IPS-20b (cell line): Measurements from ENCODE around the gene IQCC.

Source experiments
- H3K27ac ChIP-seq: one replicate; pipeline ENCODE4 v1.5.1; 2013; ENCODE audit warnings: low read length
- H3K27me3 ChIP-seq: 2 replicates; pipeline ENCODE4 v1.6.1; 2013; ENCODE audit warnings: mild to moderate bottlenecking, low read length, inconsistent platforms; ENCODE audit not compliant: insufficient read depth
- H3K36me3 ChIP-seq: 2 replicates; pipeline ENCODE4 v1.6.1; 2013; ENCODE audit warnings: low read depth, mild to moderate bottlenecking, inconsistent platforms, low read length, moderate library complexity; ENCODE audit not compliant: insufficient read depth
- H3K4me1 ChIP-seq: 2 replicates; pipeline ENCODE4 v1.6.1; 2013; ENCODE audit warnings: mild to moderate bottlenecking, control low read depth, inconsistent platforms, low read length, moderate library complexity; ENCODE audit not compliant: insufficient read depth
- H3K4me3 ChIP-seq: 2 replicates; pipeline ENCODE4 v1.5.1; 2013; ENCODE audit warnings: mild to moderate bottlenecking, low read length, inconsistent platforms
- H3K9ac ChIP-seq: 2 replicates; pipeline ENCODE4 v1.6.1; 2013; ENCODE audit warnings: low read depth, mild to moderate bottlenecking, inconsistent platforms, low read length, moderate library complexity
- H3K9me3 ChIP-seq: 2 replicates; pipeline ENCODE4 v1.6.1; 2013; ENCODE audit warnings: mild to moderate bottlenecking, low read depth, low read length, inconsistent platforms; ENCODE audit not compliant: insufficient read depth

Gene IQCC

GRCh38 chr1:32181065-32181464 is 24.4 kb upstream of the IQCC start:
- no peak overlapping the region for H3K27ac ChIP-seq
- peaks cover 48% of the 10 kb centered on the region for H3K36me3 ChIP-seq
- H3K9ac ChIP-seq = peak overlapping the region; percentile 94; the same call in 1 of the 2 replicates
- no peaks in the 10 kb centered on the region for H3K9me3 ChIP-seq
- H3K4me3 ChIP-seq = peak overlapping the region; percentile 92
- no peaks in the 10 kb centered on the region for H3K27me3 ChIP-seq
- peaks cover 17% of the 10 kb centered on the region for H3K4me1 ChIP-seq

DNA sequence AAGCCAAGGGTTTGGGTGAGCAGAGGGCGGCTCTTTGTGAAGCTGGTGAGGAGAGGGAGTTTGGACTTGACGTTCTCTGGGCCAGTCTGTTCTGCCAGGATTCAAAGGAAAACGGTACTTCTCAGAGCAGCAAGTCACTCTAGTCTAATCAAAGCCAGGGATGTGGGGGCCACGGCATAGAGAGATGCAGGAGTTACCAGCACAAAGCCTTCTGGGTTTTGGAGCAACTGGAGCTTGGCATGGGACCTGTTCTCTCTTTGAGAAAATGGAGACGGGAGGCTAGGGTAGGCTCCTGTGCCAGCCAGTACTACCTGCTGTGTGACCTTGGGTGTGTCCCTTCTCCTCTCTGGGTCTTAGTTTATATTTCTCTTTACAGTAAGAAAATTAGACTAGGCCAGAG is 23.9 kb upstream of the IQCC start:
- Histone ChIP-seq H3K27me3 (no peaks in the 10 kb centered on the region), H3K9me3 (no peaks in the 10 kb centered on the region), H3K4me3 (0 out of 2 replicates have a peak overlapping the region, but pooled peaks have one; percentile 92), H3K9ac (0 out of 2 replicates have a peak overlapping the region, but pooled peaks have one; percentile 94), H3K36me3 (peaks cover 53% of the 10 kb centered on the region), H3K27ac (no peak overlapping the region), H3K4me1 (peaks cover 17% of the 10 kb centered on the region)

DNA sequence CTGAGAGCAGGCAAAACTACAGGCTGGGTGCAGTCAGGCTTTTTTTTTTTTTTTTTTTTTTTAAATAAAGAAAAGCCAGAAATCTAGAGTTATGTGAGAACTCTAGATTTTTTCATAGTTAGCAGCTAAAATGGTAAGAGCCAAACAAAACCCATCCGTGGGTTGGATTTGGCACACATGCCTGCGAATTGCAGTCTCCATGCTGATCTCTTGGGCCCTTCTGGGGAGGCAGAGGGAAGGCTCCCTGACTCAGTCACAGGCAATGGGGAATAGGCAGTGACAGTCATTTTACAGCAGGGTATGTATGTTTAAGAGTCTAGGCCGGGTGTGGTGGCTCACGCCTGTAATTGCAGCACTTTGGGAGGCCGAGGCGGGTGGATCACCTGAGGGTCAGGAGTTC is 23.4 kb upstream of the IQCC start:
- Histone ChIP-seq H3K4me1 (peaks cover 17% of the 10 kb centered on the region), H3K9ac (no peak overlapping the region), H3K9me3 (no peaks in the 10 kb centered on the region), H3K36me3 (peaks cover 58% of the 10 kb centered on the region), H3K27me3 (no peaks in the 10 kb centered on the region), H3K4me3 (no peak overlapping the region), H3K27ac (no peak overlapping the region)

GRCh38 chr1:32184650-32185049 is 20.8 kb upstream of the IQCC start:
- Histone ChIP-seq H3K4me1 (0 out of 2 replicates have a peak, but pooled peaks cover 3% of the 10 kb centered on the region), H3K27me3 (no peaks in the 10 kb centered on the region), H3K4me3 (no peak overlapping the region), H3K9me3 (no peaks in the 10 kb centered on the region), H3K9ac (no peak overlapping the region), H3K27ac (no peak overlapping the region), H3K36me3 (peaks cover 84% of the 10 kb centered on the region)

GRCh38 chr1:32186077-32186476 is 19.4 kb upstream of the IQCC start:
- Histone ChIP-seq H3K27ac (no peak overlapping the region), H3K4me1 (no peaks in the 10 kb centered on the region), H3K36me3 (peaks cover 91% of the 10 kb centered on the region), H3K9me3 (no peaks in the 10 kb centered on the region), H3K27me3 (no peaks in the 10 kb centered on the region), H3K9ac (no peak overlapping the region), H3K4me3 (no peak overlapping the region)

DNA sequence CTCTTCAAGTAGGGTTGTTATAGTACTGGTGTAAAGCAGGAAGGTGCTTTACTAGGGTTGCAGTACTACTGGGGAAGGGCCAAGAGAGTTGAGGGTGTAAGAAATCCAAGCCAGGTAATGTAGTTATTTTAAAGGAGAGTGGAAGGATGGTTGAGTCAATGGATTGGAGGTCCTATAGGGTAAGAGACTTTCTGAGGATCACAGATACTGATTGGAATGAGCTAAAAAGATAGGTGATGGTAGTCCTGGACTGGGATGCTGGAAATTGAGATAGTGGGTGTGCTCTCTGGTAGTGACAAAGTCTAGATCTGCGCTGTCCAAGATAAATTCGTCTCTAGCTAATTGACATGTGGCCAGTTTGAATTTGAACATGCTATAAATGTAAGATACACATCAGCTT is 19.0 kb upstream of the IQCC start:
- Histone ChIP-seq H3K36me3 (peaks cover 91% of the 10 kb centered on the region), H3K27me3 (no peaks in the 10 kb centered on the region), H3K4me3 (no peak overlapping the region), H3K9ac (no peak overlapping the region), H3K4me1 (no peaks in the 10 kb centered on the region), H3K9me3 (no peaks in the 10 kb centered on the region), H3K27ac (no peak overlapping the region)

DNA sequence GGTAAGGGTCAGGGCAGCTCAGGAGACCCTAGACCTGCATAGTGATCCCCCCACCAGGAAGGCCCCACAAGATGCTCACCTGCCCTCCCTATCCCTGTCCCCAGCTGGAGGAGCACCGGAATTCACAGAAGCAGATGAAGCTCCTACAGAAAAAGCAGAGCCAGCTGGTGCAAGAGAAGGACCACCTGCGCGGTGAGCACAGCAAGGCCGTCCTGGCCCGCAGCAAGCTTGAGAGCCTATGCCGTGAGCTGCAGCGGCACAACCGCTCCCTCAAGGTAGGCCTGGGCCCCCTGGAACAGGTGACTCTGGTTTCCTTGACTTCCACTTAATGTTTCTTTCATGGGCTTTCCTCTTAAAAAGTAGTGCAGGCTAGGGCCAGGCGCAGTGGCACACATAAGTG is 17.6 kb upstream of the IQCC start:
- Histone ChIP-seq H3K4me1 (no peaks in the 10 kb centered on the region), H3K9me3 (no peaks in the 10 kb centered on the region), H3K27ac (no peak overlapping the region), H3K27me3 (no peaks in the 10 kb centered on the region), H3K9ac (no peak overlapping the region), H3K4me3 (no peak overlapping the region), H3K36me3 (peaks cover 91% of the 10 kb centered on the region)

DNA sequence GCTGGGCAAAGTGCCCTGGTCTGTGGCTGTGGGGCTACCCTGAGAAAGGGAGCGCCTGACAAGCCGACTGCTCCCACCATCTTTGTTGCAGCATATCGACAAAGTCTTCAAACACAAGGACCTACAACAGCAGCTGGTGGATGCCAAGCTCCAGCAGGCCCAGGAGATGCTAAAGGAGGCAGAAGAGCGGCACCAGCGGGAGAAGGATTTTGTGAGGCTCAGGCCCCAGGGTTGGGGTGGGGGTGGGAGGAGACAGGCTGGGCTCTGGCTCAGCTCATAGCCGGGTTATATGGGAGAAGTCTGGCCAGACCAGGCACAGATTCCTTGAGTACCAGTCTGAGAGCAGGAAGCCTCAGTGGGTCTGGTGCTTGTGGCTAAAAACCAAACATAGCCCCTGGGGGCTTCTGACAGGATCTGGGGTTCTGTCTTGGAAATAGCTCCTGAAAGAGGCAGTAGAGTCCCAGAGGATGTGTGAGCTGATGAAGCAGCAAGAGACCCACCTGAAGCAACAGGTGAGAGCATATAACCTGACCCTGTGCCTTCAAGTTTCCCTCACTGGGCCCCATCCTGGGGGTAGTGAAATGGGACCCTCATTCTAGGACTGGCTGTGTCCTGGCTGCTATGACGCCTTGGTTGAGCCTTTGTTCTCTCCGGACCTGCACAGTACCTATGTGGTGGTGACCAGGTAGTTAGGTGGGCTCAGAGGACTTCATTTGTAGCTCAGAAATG is 13.1 kb upstream of the IQCC start:
- no peak overlapping the region for H3K9ac ChIP-seq
- H3K36me3 ChIP-seq = peaks cover 100% of the 10 kb centered on the region
- H3K4me3 ChIP-seq = no peak overlapping the region
- H3K4me1 ChIP-seq = no peaks in the 10 kb centered on the region
- H3K27ac ChIP-seq = no peak overlapping the region
- no peaks in the 10 kb centered on the region for H3K27me3 ChIP-seq
- no peaks in the 10 kb centered on the region for H3K9me3 ChIP-seq

- Histone ChIP-seq H3K27me3 (no peaks in the 10 kb centered on the region), H3K27ac (no peak overlapping the region), H3K4me3 (no peak overlapping the region), H3K9ac (no peak overlapping the region), H3K9me3 (no peaks in the 10 kb centered on the region), H3K4me1 (peaks cover 15% of the 10 kb centered on the region; the same call in 1 of the 2 replicates), H3K36me3 (peaks cover 89% of the 10 kb centered on the region)
Observed at GRCh38 chr1:32194984-32195383, 10.5 kb upstream of the IQCC start.

- H3K36me3 ChIP-seq = peaks cover 84% of the 10 kb centered on the region
Observed at GRCh38 chr1:32195531-32195930, 9.9 kb upstream of the IQCC start.

DNA sequence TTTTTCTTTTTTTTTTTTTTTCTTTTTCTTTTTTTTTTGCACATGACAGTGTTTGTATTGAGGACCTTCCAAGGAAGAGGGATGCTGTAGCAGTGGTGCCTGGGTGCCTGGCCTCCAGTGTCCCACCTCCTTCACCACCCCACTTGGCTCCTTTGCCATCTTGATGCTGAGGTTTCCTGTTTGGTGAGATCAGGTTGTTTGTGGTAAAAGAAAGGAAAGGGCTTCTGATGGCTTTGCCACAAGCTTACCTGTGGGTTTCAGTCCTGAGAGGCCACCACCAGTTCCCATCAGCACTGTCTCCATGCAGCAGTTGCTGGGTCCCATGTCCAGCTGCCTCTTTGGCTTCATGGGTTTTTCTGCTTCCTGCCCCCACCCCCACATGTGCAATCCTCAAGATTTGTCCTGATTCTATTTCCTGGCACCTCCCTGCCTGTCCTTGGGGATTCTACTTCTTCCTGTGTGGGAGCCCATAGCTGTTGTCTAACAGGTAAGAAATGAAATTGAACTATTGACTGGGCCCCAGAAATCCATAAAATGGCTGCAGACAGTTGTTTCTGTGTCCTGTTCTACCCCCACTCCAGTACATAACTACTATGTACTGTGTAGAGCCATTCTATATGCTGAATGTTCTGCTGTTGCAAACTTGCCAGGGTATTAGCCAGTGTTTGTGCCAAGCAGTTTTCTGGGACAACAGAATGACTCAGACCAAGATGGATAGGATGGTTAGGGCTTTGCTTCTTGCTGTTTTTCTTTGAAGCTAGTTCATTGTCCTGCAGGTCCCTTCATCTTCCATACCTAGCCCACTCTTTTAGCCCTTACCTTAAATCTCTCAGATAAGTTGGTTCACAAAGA is 9.3 kb upstream of the IQCC start:
- Histone ChIP-seq H3K27me3 (no peaks in the 10 kb centered on the region), H3K4me3 (no peak overlapping the region), H3K9ac (no peak overlapping the region), H3K36me3 (peaks cover 77% of the 10 kb centered on the region), H3K4me1 (peaks cover 16% of the 10 kb centered on the region; the same call in 1 of the 2 replicates), H3K27ac (no peak overlapping the region), H3K9me3 (no peaks in the 10 kb centered on the region)

More at GRCh38 chr1:32195531-32195930, 9.9 kb upstream of the IQCC start:
- Histone ChIP-seq H3K9me3 (no peaks in the 10 kb centered on the region), H3K4me1 (peaks cover 16% of the 10 kb centered on the region; the same call in 1 of the 2 replicates), H3K9ac (no peak overlapping the region), H3K4me3 (no peak overlapping the region), H3K27ac (no peak overlapping the region), H3K27me3 (no peaks in the 10 kb centered on the region)
